ENCODE measurements around the gene CCDC102A. TPM values are rescaled to one million over a fixed set of nuclear protein-coding genes. Genes with fewer than 3 reads are reported as not detected.
"Not testable (repeated sequence)": the region's sequence is repeated elsewhere in the genome, so short reads cannot be mapped to it uniquely, and the experiment has no call there.

CCDC102A gene
- total RNA-seq = 1 to 10 TPM; 5.3 to 8.9 TPM
- long read RNA-seq = 0 reads

GRCh38 chr16:57536306-57537193, at the start of gene CCDC102A:
TSS of gene CCDC102A (minus strand) at chr16:57536571. CDS start at chr16:57529177, 7,394 bp downstream.
- intact Hi-C loops (cut with DNase I) = no loop called here
- DNase-seq = no peak
- ATAC-seq = peak; percentile 67 to 75

- DNase-seq = no peak
- intact Hi-C loops (cut with DNase I) = no loop called here
- ATAC-seq = no peak
Measured at GRCh38 chr16:57585051-57585687, 48.8 kb upstream of the CCDC102A start.

- ATAC-seq (no peak), DNase-seq (no peak)
- intact Hi-C loops (cut with DNase I) = loop anchor here (5.0 to 10.0 kb wide), 2 partner anchors 143 to 145 kb away; no protein-coding TSS in a partner anchor
Measured at GRCh38 chr16:57579361-57579665, 42.9 kb upstream of the CCDC102A start.

- ATAC-seq (no peak), DNase-seq (no peak)
- intact Hi-C loops (cut with DNase I) = loop anchor here (5.0 to 10.0 kb wide), 2 partner anchors 144 to 146 kb away; no protein-coding TSS in a partner anchor
Measured at GRCh38 chr16:57578521-57579360, 42.4 kb upstream of the CCDC102A start.

GRCh38 chr16:57577691-57578224, 41.4 kb upstream of the CCDC102A start:
- ATAC-seq (peak; percentile 31 to 32), DNase-seq (no peak)
- intact Hi-C loops (cut with DNase I) = loop anchor here (5.0 to 10.0 kb wide), 2 partner anchors 145 to 147 kb away; no protein-coding TSS in a partner anchor

GRCh38 chr16:57577214-57577613, 40.8 kb upstream of the CCDC102A start:
- ATAC-seq (peak in 1 of 2 donors; percentile 9), DNase-seq (no peak)
- intact Hi-C loops (cut with DNase I) = loop anchor here (5.0 to 10.0 kb wide), 2 partner anchors 145 to 148 kb away; no protein-coding TSS in a partner anchor

- peak; percentile 71 to 77 for ATAC-seq
- peak; percentile 79 for DNase-seq
- intact Hi-C loops (cut with DNase I) = loop anchor here (5.0 to 10.0 kb wide), 2 partner anchors 146 to 148 kb away; no protein-coding TSS in a partner anchor
Measured at GRCh38 chr16:57576429-57576870, 40.1 kb upstream of the CCDC102A start.

- intact Hi-C loops (cut with DNase I) = loop anchor here (5.0 to 10.0 kb wide), 2 partner anchors 147 to 149 kb away; no protein-coding TSS in a partner anchor
- no peak for ATAC-seq
- no peak for DNase-seq
Measured at GRCh38 chr16:57575468-57576277, 39.3 kb upstream of the CCDC102A start.

GRCh38 chr16:57574646-57575467, 38.5 kb upstream of the CCDC102A start:
- DNase-seq = no peak
- intact Hi-C loops (cut with DNase I) = loop anchor here (5.0 to 10.0 kb wide), 2 partner anchors 147 to 150 kb away; no protein-coding TSS in a partner anchor
- ATAC-seq = no peak

GRCh38 chr16:57574086-57574485, 37.7 kb upstream of the CCDC102A start:
- DNase-seq (no peak), ATAC-seq (no peak)
- intact Hi-C loops (cut with DNase I) = loop anchor here in 1 of 2 donors (10.0 kb wide), 1 partner anchor 151 kb away; no protein-coding TSS in a partner anchor

- DNase-seq (no peak), ATAC-seq (no peak)
- intact Hi-C loops (cut with DNase I) = loop anchor here in 1 of 2 donors (10.0 kb wide), 1 partner anchor 152 kb away; no protein-coding TSS in a partner anchor
Measured at GRCh38 chr16:57572978-57573728, 36.8 kb upstream of the CCDC102A start.

GRCh38 chr16:57571098-57571497, 34.7 kb upstream of the CCDC102A start:
- ATAC-seq (no peak), DNase-seq (no peak)
- intact Hi-C loops (cut with DNase I) = loop anchor here in 1 of 2 donors (10.0 kb wide), 1 partner anchor 154 kb away; no protein-coding TSS in a partner anchor

- no peak for ATAC-seq
- intact Hi-C loops (cut with DNase I) = loop anchor here in 1 of 2 donors (10.0 kb wide), 1 partner anchor 154 kb away; no protein-coding TSS in a partner anchor
Measured at GRCh38 chr16:57570301-57571070, 34.1 kb upstream of the CCDC102A start.

GRCh38 chr16:57569306-57569946, 33.1 kb upstream of the CCDC102A start:
- intact Hi-C loops (cut with DNase I) = no loop called here
- DNase-seq (no peak), ATAC-seq (no peak)

More at GRCh38 chr16:57570301-57571070, 34.1 kb upstream of the CCDC102A start:
- DNase-seq = no peak

- ATAC-seq; intact Hi-C loops (cut with DNase I); DNase-seq: not testable (repeated sequence)
Measured at GRCh38 chr16:57568772-57569171, 32.4 kb upstream of the CCDC102A start.

All from left cardiac atrium (tissue), 4 donors.